Fibroblast of the aortic adventitia (primary cell): ENCODE results near the gene DST. TPM values are rescaled to one million over a fixed set of nuclear protein-coding genes. Genes with fewer than 3 reads are reported as not detected.

Experiments
- DNase-seq: peaks from one replicate; pipeline ENCODE4 v3.0.0-alpha.2; 2010; ENCODE audit warnings: low read depth
- H3K4me3 ChIP-seq: 2 replicates; pipeline ENCODE4 v1.5.1; 2011; ENCODE audit warnings: low read depth, mild to moderate bottlenecking, control low read depth, low read length, moderate library complexity
- CTCF ChIP-seq: IDR thresholded peaks from 2 replicates; pipeline ENCODE4 v1.5.1; 2011; ENCODE audit warnings: mild to moderate bottlenecking, low read length, control low read depth, inconsistent platforms; ENCODE audit not compliant: insufficient read depth
- total RNA-seq: library from RNA; depleted of rRNA; stranded (reverse); fragments of >200 nt; gene quantifications from 2 replicates; pipeline ENCODE4 v1.2.3, GENCODE V29; 2012; ENCODE audit warnings: low replicate concordance

DST gene
- total RNA-seq, 1 donor: 505 TPM

DNA sequence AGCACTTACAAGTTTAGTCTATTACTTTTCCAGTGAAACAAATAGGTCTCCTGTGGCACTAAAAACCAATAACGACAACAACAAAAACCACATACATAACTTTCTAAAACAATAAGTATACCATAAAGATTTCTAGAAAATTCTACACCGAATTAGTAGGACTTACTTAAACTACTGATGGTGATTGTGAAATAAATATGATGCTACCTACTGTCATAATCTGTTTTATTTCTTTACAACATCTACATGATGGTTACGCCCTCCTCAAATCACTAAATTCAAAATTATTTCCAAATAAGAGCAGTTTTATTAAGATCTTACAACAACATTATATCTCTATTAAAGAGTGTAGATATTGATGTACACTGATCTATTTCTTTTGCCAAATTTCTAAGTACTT lies 147.0 kb downstream of the DST start:
- H3K4me3 ChIP-seq: no peak overlapping the region
- no peak for TF ChIP-seq CTCF
- DNase-seq: no peak

DNA sequence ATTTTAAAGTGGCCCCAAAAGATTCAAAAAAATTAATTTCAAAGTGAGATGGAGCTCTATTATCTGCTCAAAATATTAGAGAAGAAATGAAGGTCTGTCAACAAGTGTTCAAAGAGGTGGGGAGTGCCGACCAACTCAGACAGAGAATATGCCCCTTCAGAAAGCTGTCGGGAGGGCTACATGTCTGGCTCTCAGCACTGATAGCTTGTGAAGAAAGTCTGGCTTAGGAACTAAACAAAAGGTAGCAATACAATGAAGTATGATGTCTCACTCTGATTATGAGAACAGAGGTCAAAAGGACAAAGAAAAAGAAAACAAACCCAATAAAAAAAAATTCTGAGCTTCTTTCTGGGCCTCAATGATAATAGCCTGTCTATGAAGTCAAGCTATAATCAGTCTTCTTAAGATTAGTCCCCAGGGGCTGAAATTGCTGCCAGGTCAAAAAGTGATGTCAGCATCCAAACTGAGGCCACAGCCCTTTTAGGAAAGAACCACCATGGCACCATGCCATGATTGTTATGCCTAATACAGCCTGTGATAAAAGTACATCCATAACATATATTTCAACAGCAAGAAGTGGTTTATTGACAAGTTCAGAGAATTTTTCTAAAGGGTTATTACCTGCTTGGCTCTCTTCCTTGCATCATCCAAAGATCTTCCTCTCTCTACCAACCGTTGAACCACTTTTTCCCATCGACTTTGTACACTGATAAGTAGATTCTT lies 150.9 kb downstream of the DST start:
- no peak for TF ChIP-seq CTCF
- no peak overlapping the region for H3K4me3 ChIP-seq
- DNase-seq: peak; percentile 77

DNA sequence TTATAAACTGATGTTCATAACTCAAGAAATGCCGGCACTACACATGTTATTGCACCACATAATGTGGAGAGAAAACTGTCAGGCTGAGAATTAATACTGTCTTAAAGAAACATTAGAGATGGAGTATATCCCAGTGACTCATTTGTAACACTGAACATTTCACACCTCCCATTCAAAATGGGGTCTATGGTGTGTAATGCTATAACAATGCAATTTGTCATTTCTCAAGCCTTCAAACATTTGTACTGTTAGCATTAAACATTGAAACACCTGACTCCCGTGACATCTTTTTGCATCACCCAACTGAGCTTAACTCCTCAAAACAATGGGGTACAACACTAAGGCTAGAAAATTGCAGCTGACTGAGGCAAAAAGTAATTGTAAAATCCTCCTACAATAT lies 151.7 kb downstream of the DST start:
- no peak for TF ChIP-seq CTCF
- DNase-seq: peak; percentile 56
- no peak overlapping the region for H3K4me3 ChIP-seq

- no peak overlapping the region for H3K4me3 ChIP-seq
- no peak for DNase-seq
- TF ChIP-seq CTCF: no peak
Measured at GRCh38 chr6:56489559-56489958, 153.1 kb downstream of the DST start.

DNA sequence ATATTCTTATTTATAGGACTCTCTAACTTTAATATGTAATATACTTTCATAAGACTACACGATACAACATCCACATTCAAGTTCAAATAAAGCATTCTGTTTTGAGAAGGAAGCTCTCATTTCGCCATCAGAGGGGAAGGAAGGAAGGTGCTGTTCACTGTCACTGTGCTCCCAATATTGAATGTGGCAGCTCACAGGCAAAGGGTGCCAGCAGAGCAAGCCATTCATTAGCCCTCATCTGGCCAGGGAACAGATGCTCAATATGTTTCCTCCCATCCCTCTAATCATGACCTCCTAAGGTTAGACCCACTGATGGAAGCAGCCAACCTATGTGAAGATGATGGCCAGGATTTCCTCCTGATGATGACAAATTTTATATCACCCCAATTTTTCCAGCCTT lies 154.4 kb downstream of the DST start:
- H3K4me3 ChIP-seq: no peak overlapping the region
- DNase-seq: no peak
- TF ChIP-seq CTCF: no peak

DNA sequence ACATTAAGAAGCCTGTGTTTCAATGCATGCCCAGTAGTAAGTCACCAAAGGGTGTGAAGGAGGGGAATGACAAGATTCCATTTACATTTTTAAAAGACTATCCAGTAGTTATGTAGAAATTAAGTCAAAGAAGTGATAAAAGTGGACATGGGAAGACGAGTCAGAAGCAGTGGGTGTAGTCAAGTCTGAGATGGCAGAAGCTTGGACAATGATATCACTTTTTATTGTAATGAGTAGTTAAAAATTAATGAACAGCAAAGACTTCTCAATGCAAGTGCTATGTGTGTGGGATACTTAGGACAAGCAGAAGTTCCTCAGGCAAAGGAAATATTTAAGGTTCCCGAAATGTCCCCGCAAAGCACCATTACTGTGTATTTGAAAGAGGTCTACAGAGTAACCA lies 156.0 kb downstream of the DST start:
- DNase-seq: no peak
- H3K4me3 ChIP-seq: no peak overlapping the region
- TF ChIP-seq CTCF: no peak

DNA sequence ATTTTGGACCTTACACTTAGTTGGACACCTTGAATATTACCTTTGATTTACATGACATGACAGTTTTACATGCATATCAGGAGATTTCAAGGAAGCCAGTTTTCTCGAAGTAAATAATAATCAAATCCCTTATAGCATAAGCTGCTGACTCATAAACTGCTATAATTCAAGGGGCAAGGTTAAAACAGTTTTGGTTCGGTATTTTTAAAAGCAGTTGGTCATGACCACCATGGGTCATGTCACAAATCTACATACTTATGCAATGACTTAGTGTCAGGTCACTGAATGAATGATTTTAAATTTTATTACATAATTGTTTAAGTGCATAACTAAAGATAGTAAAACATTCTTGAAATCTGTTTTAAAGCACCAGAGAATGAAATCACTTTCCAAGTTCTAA lies 158.0 kb downstream of the DST start:
- H3K4me3 ChIP-seq: no peak overlapping the region
- peak; percentile 54 for DNase-seq
- TF ChIP-seq CTCF: no peak
